ENCODE data around the gene ZNF414. TPM values are rescaled to one million over a fixed set of nuclear protein-coding genes. Genes with fewer than 3 reads are reported as not detected.

Gene ZNF414
- total RNA-seq, 2 donors from 2014 or later = 25.7 to 29.9 TPM

DNA sequence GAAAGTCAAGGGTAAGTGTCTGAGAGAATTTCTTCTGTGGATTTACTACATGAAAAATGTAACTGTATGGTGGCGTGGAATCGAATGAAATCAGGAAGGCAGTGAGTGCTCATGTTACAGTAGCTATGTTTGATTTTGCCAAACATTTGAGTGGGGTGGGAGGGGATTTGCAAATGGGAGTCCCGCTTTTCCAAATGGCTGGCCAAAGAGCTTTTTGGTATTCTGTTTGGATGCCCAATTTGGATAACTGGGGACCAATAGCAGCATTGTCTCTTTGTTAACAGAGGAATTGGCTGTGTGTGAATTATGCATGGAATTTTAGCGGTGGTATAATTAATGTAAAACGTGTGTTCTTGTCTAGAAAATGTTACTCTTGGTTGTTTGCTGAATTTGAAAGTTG is 51.4 kb downstream of the ZNF414 start:
- DNase-seq (no peak), ATAC-seq (replicated peaks in 1 of 2) (no peak)
- Mint-ChIP-seq H3K9me3 (no peaks in the 10 kb centered on the region), H3K4me3 (no peak overlapping the region), H3K27me3 (ENCODE audit: low read depth) (no peaks in the 10 kb centered on the region), H3K4me1 (ENCODE audit: low read depth) (peaks cover 31% of the 10 kb centered on the region), H3K36me3 (ENCODE audit: insufficient read depth in 2 of 2) (peaks cover 18 to 38% of the 10 kb centered on the region in 2 donors), H3K27ac (no peak overlapping the region)

GRCh38 chr19:8461891-8462290 is 52.1 kb downstream of the ZNF414 start:
- peaks cover 34% of the 10 kb centered on the region for H3K4me1 Mint-ChIP-seq (ENCODE audit: low read depth)
- H3K27ac Mint-ChIP-seq = peak overlapping the region; percentile 27
- no peak for DNase-seq
- no peak overlapping the region for H3K4me3 Mint-ChIP-seq
- no peaks in the 10 kb centered on the region for H3K27me3 Mint-ChIP-seq (ENCODE audit: low read depth)
- peaks cover 15 to 32% of the 10 kb centered on the region in 2 donors for H3K36me3 Mint-ChIP-seq (ENCODE audit: insufficient read depth in 2 of 2)
- ATAC-seq (replicated peaks in 1 of 2) = no peak
- no peaks in the 10 kb centered on the region for H3K9me3 Mint-ChIP-seq

DNA sequence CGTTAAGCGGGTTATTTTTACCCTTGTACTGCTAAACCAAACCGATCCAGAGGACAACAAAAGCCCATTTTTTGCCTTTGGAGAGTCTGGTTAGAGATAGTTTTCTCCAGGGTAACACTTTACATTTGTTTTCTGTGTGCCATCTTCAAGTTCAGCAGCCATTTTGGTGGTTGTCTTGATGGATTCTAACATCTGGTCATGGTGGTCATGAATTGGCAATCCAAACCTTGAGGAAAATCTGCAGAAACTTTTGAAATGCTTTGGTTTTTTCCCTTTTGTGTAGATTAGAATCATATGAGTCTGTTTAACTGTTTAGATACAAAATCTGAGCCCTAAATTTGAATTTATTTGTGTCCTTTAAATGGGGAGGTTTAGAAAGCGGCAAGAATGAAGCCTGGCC is 52.6 kb downstream of the ZNF414 start:
- Mint-ChIP-seq H3K4me1 (ENCODE audit: low read depth) (peaks cover 39% of the 10 kb centered on the region), H3K36me3 (ENCODE audit: insufficient read depth in 2 of 2) (peaks cover 17 to 34% of the 10 kb centered on the region in 2 donors), H3K27me3 (ENCODE audit: low read depth) (no peaks in the 10 kb centered on the region), H3K9me3 (no peaks in the 10 kb centered on the region), H3K4me3 (no peak overlapping the region), H3K27ac (no peak overlapping the region)
- ATAC-seq (replicated peaks in 1 of 2) (no peak), DNase-seq (no peak)

DNA sequence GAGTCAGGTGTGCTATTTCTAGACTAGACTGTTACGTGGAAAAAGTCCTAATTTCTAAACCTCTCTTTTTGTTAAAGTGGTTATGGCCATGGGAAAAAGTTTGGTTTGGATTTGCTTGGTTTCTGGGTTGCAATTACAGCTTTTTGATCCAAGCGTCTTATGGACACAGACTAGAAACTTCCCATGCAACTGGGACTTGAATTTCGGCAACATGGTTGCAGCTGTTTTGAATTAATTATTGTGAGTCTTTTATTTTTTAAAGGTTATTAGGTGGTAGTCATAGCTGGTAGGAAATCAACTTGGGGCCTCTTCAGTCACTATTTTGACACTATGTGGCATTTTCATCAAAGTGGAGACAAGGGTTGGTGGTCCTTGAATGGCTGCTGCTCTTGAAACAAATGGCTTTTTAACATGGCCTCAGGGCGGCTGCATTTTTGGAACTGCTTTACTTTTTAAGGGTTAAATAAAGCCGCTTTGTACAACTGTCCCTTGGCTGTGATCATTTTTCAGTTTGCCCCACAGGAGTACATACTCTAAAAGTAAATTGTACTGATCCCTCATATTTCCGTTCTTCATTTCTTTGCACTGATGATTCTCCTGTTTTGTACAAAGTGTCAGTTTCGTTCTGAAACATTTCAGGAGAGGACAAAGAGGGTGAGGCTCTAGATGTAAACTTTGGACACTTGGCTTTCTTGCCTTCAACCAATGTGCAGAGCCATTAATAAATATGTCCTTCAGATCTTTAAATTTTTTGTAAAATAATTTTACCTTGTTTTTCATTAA is 53.3 kb downstream of the ZNF414 start:
- H3K9me3 Mint-ChIP-seq = no peaks in the 10 kb centered on the region
- peak overlapping the region in 1 of 2 donors; percentile 24 for H3K4me3 Mint-ChIP-seq
- H3K27me3 Mint-ChIP-seq (ENCODE audit: low read depth) = no peaks in the 10 kb centered on the region
- ATAC-seq (replicated peaks in 1 of 2) (no peak), DNase-seq (no peak)
- H3K27ac Mint-ChIP-seq = peak overlapping the region; percentile 13
- peaks cover 46% of the 10 kb centered on the region for H3K4me1 Mint-ChIP-seq (ENCODE audit: low read depth)
- H3K36me3 Mint-ChIP-seq (ENCODE audit: insufficient read depth in 2 of 2) = peaks cover 14 to 33% of the 10 kb centered on the region in 2 donors

Other genes with a start within 250 kb of the ZNF414 start
- gene CD320, start 205.8 kb downstream of the ZNF414 start, total RNA-seq = 10 to 100 TPM; 32.0 to 38.9 TPM
- gene NDUFA7, start 192.8 kb downstream of the ZNF414 start, total RNA-seq = 10 to 100 TPM; 59.4 to 62.5 TPM
- 1,000 to 10,000 TPM; 2,463 to 2,605 TPM for gene RPS28, start 192.7 kb downstream of the ZNF414 start, total RNA-seq
- gene KANK3, start 170.9 kb downstream of the ZNF414 start, total RNA-seq = 1 to 10 TPM in 1 of 2 donors, under 1 TPM in 1; 0.99 to 1.6 TPM
- gene ANGPTL4, start 150.0 kb downstream of the ZNF414 start, total RNA-seq = 1 to 10 TPM in 1 of 2 donors, under 1 TPM in 1; 0.89 to 5.0 TPM
- gene RAB11B, start 123.8 kb downstream of the ZNF414 start, total RNA-seq = 10 to 100 TPM; 68.8 to 69.2 TPM
- gene MARCHF2, start 100.9 kb downstream of the ZNF414 start, total RNA-seq = 10 to 100 TPM; 12.1 to 13.0 TPM
- 100 to 1,000 TPM; 168 to 183 TPM for gene HNRNPM, start 69.2 kb downstream of the ZNF414 start, total RNA-seq
- gene PRAM1, start 11.5 kb downstream of the ZNF414 start, total RNA-seq = 1 to 10 TPM; 1.3 to 1.9 TPM
- gene MYO1F, start 63.3 kb upstream of the ZNF414 start, total RNA-seq = 10 to 100 TPM; 23.3 to 54.1 TPM
- gene ADAMTS10, start 96.5 kb upstream of the ZNF414 start, total RNA-seq = 1 to 10 TPM; 7.3 to 9.6 TPM
- not detected for gene NFILZ, start 116.5 kb upstream of the ZNF414 start, total RNA-seq
- gene ACTL9, start 184.6 kb upstream of the ZNF414 start, total RNA-seq = not detected
- gene OR2Z1, start 207.5 kb upstream of the ZNF414 start, total RNA-seq = not detected

All from activated T-cell treated with anti-CD3 and anti-CD28 coated beads, Interleukin-2, amount 50 U/mL, for 72 hours (primary cell).